ENCODE measurements around the gene CD2AP. TPM values are rescaled to one million over a fixed set of nuclear protein-coding genes. Genes with fewer than 3 reads are reported as not detected.

The CD2AP gene
- total RNA-seq, 1 experiment from 2014 or later = 41.8 TPM

DNA sequence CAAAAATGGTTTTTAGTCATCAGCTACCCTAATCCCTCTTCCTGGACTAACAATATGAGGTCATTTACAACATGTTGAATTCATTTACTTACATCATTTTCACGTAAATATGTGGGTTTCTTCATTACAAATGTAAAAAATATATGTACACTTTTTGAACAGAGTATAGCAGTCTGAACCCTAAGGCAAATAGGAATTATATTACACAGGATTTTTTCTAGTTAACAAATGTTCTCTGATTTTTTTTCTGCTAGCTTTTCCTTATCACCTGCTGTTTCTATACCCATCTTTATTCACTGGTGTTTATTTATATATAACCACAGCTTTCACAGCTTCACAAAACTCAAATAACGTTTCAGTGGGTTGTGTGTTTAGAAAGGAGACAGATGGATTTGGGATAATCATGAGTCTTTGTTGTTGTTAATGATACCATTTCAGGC is 21.0 kb upstream of the CD2AP start:
- Histone ChIP-seq H3K9me3 (ENCODE audit: control insufficient read depth, insufficient read depth, low read depth, low read length) (no peaks in the 10 kb centered on the region), H3K27me3 (ENCODE audit: control insufficient read depth, insufficient read depth, low read length) (no peaks in the 10 kb centered on the region; the same call in 1 of the 2 replicates), H3K4me1 (ENCODE audit: control insufficient read depth, insufficient read depth, low read length) (no peaks in the 10 kb centered on the region), H3K4me3 (ENCODE audit: low read depth in 2 of 2, low read length in 2 of 2) (no peak overlapping the region), H3K36me3 (ENCODE audit: control insufficient read depth, insufficient read depth, low read length) (no peaks in the 10 kb centered on the region), H3K27ac (ENCODE audit: low read length) (no peak overlapping the region)
- DNase-seq (ENCODE audit: low read depth, low spot score) (no peak), ATAC-seq (no peak)
- in situ Hi-C loops (cut with HindIII; ENCODE audit: low pct_unique_long_range_greater_than_20kb, low sequenced_read_pairs) = no loop called here
- ChIA-PET CTCF (no interaction called here), POLR2A (no interaction called here)
- intact Hi-C loops (cut with micrococcal nuclease; ENCODE audit: unreplicated experiment) = no loop called here
- TF ChIP-seq, protein P1, sequence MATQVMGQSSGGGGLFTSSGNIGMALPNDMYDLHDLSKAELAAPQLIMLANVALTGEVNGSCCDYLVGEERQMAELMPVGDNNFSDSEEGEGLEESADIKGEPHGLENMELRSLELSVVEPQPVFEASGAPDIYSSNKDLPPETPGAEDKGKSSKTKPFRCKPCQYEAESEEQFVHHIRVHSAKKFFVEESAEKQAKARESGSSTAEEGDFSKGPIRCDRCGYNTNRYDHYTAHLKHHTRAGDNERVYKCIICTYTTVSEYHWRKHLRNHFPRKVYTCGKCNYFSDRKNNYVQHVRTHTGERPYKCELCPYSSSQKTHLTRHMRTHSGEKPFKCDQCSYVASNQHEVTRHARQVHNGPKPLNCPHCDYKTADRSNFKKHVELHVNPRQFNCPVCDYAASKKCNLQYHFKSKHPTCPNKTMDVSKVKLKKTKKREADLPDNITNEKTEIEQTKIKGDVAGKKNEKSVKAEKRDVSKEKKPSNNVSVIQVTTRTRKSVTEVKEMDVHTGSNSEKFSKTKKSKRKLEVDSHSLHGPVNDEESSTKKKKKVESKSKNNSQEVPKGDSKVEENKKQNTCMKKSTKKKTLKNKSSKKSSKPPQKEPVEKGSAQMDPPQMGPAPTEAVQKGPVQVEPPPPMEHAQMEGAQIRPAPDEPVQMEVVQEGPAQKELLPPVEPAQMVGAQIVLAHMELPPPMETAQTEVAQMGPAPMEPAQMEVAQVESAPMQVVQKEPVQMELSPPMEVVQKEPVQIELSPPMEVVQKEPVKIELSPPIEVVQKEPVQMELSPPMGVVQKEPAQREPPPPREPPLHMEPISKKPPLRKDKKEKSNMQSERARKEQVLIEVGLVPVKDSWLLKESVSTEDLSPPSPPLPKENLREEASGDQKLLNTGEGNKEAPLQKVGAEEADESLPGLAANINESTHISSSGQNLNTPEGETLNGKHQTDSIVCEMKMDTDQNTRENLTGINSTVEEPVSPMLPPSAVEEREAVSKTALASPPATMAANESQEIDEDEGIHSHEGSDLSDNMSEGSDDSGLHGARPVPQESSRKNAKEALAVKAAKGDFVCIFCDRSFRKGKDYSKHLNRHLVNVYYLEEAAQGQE (IDR thresholded peaks at IDR 0.05; ENCODE audit: insufficient read depth in 1 of 2, low read depth in 2 of 2, low read length in 1 of 2) = no peak
- TF ChIP-seq POLR2AphosphoS5 (IDR thresholded peaks at IDR 0.05; ENCODE audit: low read depth, low read length) = no peak
- TF ChIP-seq TCF7L2 (IDR thresholded peaks at IDR 0.05; ENCODE audit: low read depth, low read length) = no peak
- TF ChIP-seq SIN3A (IDR thresholded peaks at IDR 0.05; ENCODE audit: borderline replicate concordance, insufficient read depth, low read depth, low read length) = no peak
- TF ChIP-seq, protein P2, sequence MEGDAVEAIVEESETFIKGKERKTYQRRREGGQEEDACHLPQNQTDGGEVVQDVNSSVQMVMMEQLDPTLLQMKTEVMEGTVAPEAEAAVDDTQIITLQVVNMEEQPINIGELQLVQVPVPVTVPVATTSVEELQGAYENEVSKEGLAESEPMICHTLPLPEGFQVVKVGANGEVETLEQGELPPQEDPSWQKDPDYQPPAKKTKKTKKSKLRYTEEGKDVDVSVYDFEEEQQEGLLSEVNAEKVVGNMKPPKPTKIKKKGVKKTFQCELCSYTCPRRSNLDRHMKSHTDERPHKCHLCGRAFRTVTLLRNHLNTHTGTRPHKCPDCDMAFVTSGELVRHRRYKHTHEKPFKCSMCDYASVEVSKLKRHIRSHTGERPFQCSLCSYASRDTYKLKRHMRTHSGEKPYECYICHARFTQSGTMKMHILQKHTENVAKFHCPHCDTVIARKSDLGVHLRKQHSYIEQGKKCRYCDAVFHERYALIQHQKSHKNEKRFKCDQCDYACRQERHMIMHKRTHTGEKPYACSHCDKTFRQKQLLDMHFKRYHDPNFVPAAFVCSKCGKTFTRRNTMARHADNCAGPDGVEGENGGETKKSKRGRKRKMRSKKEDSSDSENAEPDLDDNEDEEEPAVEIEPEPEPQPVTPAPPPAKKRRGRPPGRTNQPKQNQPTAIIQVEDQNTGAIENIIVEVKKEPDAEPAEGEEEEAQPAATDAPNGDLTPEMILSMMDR (IDR thresholded peaks at IDR 0.05) = no peak
- BruUV-seq (replicated peaks) = no TSS peak

DNA sequence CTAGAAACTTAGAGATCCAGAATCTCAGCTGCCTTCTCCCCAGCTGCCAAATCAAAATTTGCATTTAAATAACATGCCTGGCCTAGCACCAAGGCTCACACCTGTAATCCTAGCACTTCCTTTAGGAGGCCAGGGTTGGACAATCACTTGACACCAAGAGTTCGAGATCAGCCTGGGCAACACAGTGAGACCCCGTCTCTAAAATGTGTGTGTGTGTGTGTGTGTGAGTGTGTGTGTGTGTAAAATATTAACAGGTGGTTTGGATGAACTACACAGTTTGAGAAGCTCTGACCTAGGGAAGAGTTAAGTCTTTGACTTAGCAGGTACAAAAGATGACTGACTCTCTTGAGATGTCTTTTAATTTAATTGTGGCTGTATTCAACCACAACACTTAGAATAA is 20.2 kb upstream of the CD2AP start:
- no peak overlapping the region for H3K4me3 ChIP-seq (ENCODE audit: low read depth in 2 of 2, low read length in 2 of 2)
- H3K4me1 ChIP-seq (ENCODE audit: control insufficient read depth, insufficient read depth, low read length) = no peaks in the 10 kb centered on the region
- no TSS peak for BruUV-seq (replicated peaks)
- no peaks in the 10 kb centered on the region; the same call in 1 of the 2 replicates for H3K27me3 ChIP-seq (ENCODE audit: control insufficient read depth, insufficient read depth, low read length)
- H3K9me3 ChIP-seq (ENCODE audit: control insufficient read depth, insufficient read depth, low read depth, low read length) = no peaks in the 10 kb centered on the region
- POLR2A ChIA-PET = no interaction called here
- in situ Hi-C loops (cut with HindIII; ENCODE audit: low pct_unique_long_range_greater_than_20kb, low sequenced_read_pairs) (no loop called here), intact Hi-C loops (cut with micrococcal nuclease; ENCODE audit: unreplicated experiment) (no loop called here)
- DNase-seq (ENCODE audit: low read depth, low spot score) (no peak), ATAC-seq (no peak)
- TF ChIP-seq, protein P1 (IDR thresholded peaks at IDR 0.05; ENCODE audit: insufficient read depth in 1 of 2, low read depth in 2 of 2, low read length in 1 of 2) = no peak
- TF ChIP-seq POLR2AphosphoS5 (IDR thresholded peaks at IDR 0.05; ENCODE audit: low read depth, low read length) (no peak), TCF7L2 (IDR thresholded peaks at IDR 0.05; ENCODE audit: low read depth, low read length) (no peak), SIN3A (IDR thresholded peaks at IDR 0.05; ENCODE audit: borderline replicate concordance, insufficient read depth, low read depth, low read length) (no peak)
- TF ChIP-seq, protein P2 (IDR thresholded peaks at IDR 0.05) = no peak
- H3K36me3 ChIP-seq (ENCODE audit: control insufficient read depth, insufficient read depth, low read length) = no peaks in the 10 kb centered on the region
- H3K27ac ChIP-seq (ENCODE audit: low read length) = no peak overlapping the region
- CTCF ChIA-PET = no interaction called here

Measured in Panc1 (cell line).